SH-SY5Y (cell line): ENCODE measurements around the gene THSD4.

ENCODE experiments used
- GATA2 ChIP-seq: IDR thresholded peaks from 2 replicates; pipeline ENCODE4 v1.6.1; 2011; ENCODE audit warnings: mild to moderate bottlenecking, low read depth, low read length
- GATA3 ChIP-seq: IDR thresholded peaks from 2 replicates; pipeline ENCODE4 v1.6.1; 2011; ENCODE audit warnings: low read depth, mild to moderate bottlenecking, low read length, moderate library complexity

DNA sequence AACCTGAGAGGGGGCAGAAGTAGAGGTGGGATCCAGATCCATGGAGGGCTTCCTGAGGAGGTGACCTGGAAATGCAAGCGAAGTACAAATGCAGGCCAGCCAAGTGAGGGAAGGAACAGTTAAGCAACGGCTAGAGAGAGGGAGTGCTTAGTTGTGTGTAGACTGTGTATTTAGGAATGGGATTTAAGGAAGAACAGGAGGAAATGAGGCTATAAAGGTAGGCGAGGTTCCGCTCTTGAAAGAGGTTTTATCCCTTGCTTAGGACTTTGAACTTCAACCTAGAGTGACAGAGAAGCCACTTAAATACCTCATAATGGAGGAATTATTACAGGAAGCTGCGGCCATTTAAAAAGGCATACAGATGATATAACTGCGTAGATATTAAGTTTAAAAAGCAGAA is 295.1 kb downstream of the THSD4 start:
- TF ChIP-seq GATA2 (no peak), GATA3 (no peak)
